Hepatocyte (in vitro differentiated cells): ENCODE data around the gene ZER1. TPM values are rescaled to one million over a fixed set of nuclear protein-coding genes. Genes with fewer than 3 reads are reported as not detected.

Source experiments
- DNase-seq: peaks from one replicate; pipeline ENCODE4 v3.0.0-alpha.2; 2016; ENCODE audit warnings: low spot score
- H2AFZ ChIP-seq: fragments of 200-600 bp; sonication (generic); 2 replicates; pipeline ENCODE4 v1.6.0; 2016; ENCODE audit warnings: antibody characterized with exemption, mild to moderate bottlenecking
- H3K27ac ChIP-seq: fragments of 200-600 bp; sonication (generic); 2 replicates; pipeline ENCODE4 v1.5.1; 2016; ENCODE audit warnings: mild to moderate bottlenecking
- H3K27me3 ChIP-seq: fragments of 200-600 bp; sonication (generic); 2 replicates; pipeline ENCODE4 v1.6.1; 2016
- H3K36me3 ChIP-seq: fragments of 200-600 bp; sonication (generic); replicated peaks from 2 replicates; pipeline ENCODE4 v1.5.1; 2016; ENCODE audit warnings: low read depth; ENCODE audit not compliant: insufficient read depth
- H3K4me1 ChIP-seq: fragments of 200-600 bp; sonication (generic); 2 replicates; pipeline ENCODE4 v1.5.1; 2016; ENCODE audit warnings: mild to moderate bottlenecking, moderate library complexity; ENCODE audit not compliant: insufficient read depth
- H3K4me2 ChIP-seq: fragments of 200-600 bp; sonication (generic); 2 replicates; pipeline ENCODE4 v1.6.0; 2016
- H3K4me3 ChIP-seq: fragments of 200-600 bp; sonication (generic); 2 replicates; pipeline ENCODE4 v1.5.1; 2016; ENCODE audit warnings: mild to moderate bottlenecking
- H3K79me2 ChIP-seq: fragments of 200-600 bp; sonication (generic); 2 replicates; pipeline ENCODE4 v1.6.0; 2017; ENCODE audit warnings: mild to moderate bottlenecking
- H3K9me2 ChIP-seq: fragments of 200-600 bp; sonication (generic); replicated peaks from 2 replicates; pipeline ENCODE4 v1.6.0; 2017; ENCODE audit warnings: mild to moderate bottlenecking; ENCODE audit not compliant: insufficient read depth
- H3K9me3 ChIP-seq: fragments of 200-600 bp; sonication (generic); 2 replicates; pipeline ENCODE4 v1.5.1; 2016; ENCODE audit warnings: low read depth, mild to moderate bottlenecking
- H4K20me1 ChIP-seq: fragments of 200-600 bp; sonication (generic); 2 replicates; pipeline ENCODE4 v1.6.0; 2016; ENCODE audit warnings: mild to moderate bottlenecking; ENCODE audit not compliant: insufficient read depth, poor library complexity, severe bottlenecking
- CTCF ChIP-seq: fragments of 200-600 bp; sonication (generic); IDR thresholded peaks from 2 replicates; pipeline ENCODE4 v1.5.1; 2016; ENCODE audit warnings: antibody characterized with exemption, mild to moderate bottlenecking; ENCODE audit not compliant: poor library complexity
- EZH2 ChIP-seq: fragments of 200-600 bp; sonication (generic); IDR thresholded peaks from 2 replicates; pipeline ENCODE4 v1.6.1; 2016; ENCODE audit warnings: antibody characterized with exemption, mild to moderate bottlenecking, borderline replicate concordance
- EZH2phosphoT487 ChIP-seq: fragments of 200-600 bp; sonication (generic); IDR thresholded peaks from one replicate; pipeline ENCODE4 v1.6.1; 2018; ENCODE audit warnings: antibody characterized with exemption, mild to moderate bottlenecking, low read depth, moderate library complexity; ENCODE audit not compliant: unreplicated experiment, severe bottlenecking
- WGBS: methylation state at CpG from one replicate; pipeline ENCODE4 v1.1.6; 2016; ENCODE audit warnings: low lambda C conversion rate; ENCODE audit errors: missing lambda C conversion rate; 5-methylcytosine and 5-hydroxymethylcytosine counted together
- polyA plus RNA-seq: library from polyadenylated mRNA; unstranded; fragments of >200 nt; fragmentation: Nextera tagmentation; extraction: Ambion mirVana; gene quantifications from 2 replicates; pipeline ENCODE4 v1.2.1, GENCODE V29; 2016
- total RNA-seq: library from RNA; depleted of rRNA; stranded (reverse); fragments of >200 nt; gene quantifications from 2 replicates; pipeline ENCODE4 v1.2.3, GENCODE V29; 2014

Gene ZER1
- total and polyA plus RNA-seq, 2 experiments from 2014 or later, result 24.4 to 38.9 TPM

- Histone ChIP-seq H3K4me1 (no peaks in the 10 kb centered on the region), H4K20me1 (no peaks in the 10 kb centered on the region), H3K27me3 (no peaks in the 10 kb centered on the region), H2AFZ (no peak overlapping the region), H3K4me2 (no peak overlapping the region), H3K27ac (no peak overlapping the region), H3K79me2 (no peaks in the 10 kb centered on the region), H3K4me3 (no peak overlapping the region), H3K9me2 (no peaks in the 10 kb centered on the region), H3K36me3 (no peaks in the 10 kb centered on the region), H3K9me3 (no peaks in the 10 kb centered on the region)
- TF ChIP-seq CTCF (no peak), EZH2 (no peak), EZH2phosphoT487 (no peak)
- DNase-seq, result no peak
- 84% methylated on average over 20 of the region's 20 CpGs for WGBS
Measured at GRCh38 chr9:128742401-128742800, 29.3 kb downstream of the ZER1 start.

GRCh38 chr9:128735373-128735772 is 36.4 kb downstream of the ZER1 start:
- no peak for TF ChIP-seq EZH2
- TF ChIP-seq EZH2phosphoT487, result no peak
- no peak for TF ChIP-seq CTCF
- H3K36me3 ChIP-seq, result no peaks in the 10 kb centered on the region
- no peaks in the 10 kb centered on the region for H3K79me2 ChIP-seq
- whole genome bisulfite sequencing, result 85% methylated on average over 2 of the region's 2 CpGs
- no peak overlapping the region for H3K27ac ChIP-seq
- no peaks in the 10 kb centered on the region for H3K9me3 ChIP-seq
- no peak for DNase-seq
- no peaks in the 10 kb centered on the region for H3K27me3 ChIP-seq
- no peaks in the 10 kb centered on the region for H4K20me1 ChIP-seq
- no peak overlapping the region for H3K4me2 ChIP-seq
- H3K4me3 ChIP-seq, result no peak overlapping the region
- no peaks in the 10 kb centered on the region for H3K9me2 ChIP-seq
- H3K4me1 ChIP-seq, result no peaks in the 10 kb centered on the region
- H2AFZ ChIP-seq, result no peak overlapping the region

GRCh38 chr9:128733256-128733655 is 38.5 kb downstream of the ZER1 start:
- Histone ChIP-seq H3K4me1 (no peaks in the 10 kb centered on the region), H3K36me3 (no peaks in the 10 kb centered on the region), H3K9me3 (no peaks in the 10 kb centered on the region), H3K27ac (peak overlapping the region; percentile 50), H2AFZ (peak overlapping the region; percentile 95), H3K27me3 (no peaks in the 10 kb centered on the region), H3K4me3 (no peak overlapping the region), H4K20me1 (no peaks in the 10 kb centered on the region), H3K4me2 (peak overlapping the region; percentile 69), H3K9me2 (no peaks in the 10 kb centered on the region), H3K79me2 (no peaks in the 10 kb centered on the region)
- no peak for TF ChIP-seq EZH2
- peak; percentile 77 for TF ChIP-seq CTCF
- DNase-seq, result peak; percentile 90
- 12% methylated on average over 9 of the region's 9 CpGs for WGBS

- Histone ChIP-seq H3K79me2 (no peaks in the 10 kb centered on the region), H3K4me3 (no peak overlapping the region), H3K4me2 (no peak overlapping the region), H2AFZ (no peak overlapping the region), H3K27ac (no peak overlapping the region), H3K27me3 (no peaks in the 10 kb centered on the region), H3K9me2 (no peaks in the 10 kb centered on the region), H3K9me3 (no peaks in the 10 kb centered on the region), H3K36me3 (no peaks in the 10 kb centered on the region), H3K4me1 (no peaks in the 10 kb centered on the region), H4K20me1 (no peaks in the 10 kb centered on the region)
- 92% methylated on average over 13 of the region's 13 CpGs for WGBS
- no peak for DNase-seq
- TF ChIP-seq EZH2 (no peak), EZH2phosphoT487 (no peak), CTCF (no peak)
Measured at GRCh38 chr9:128732576-128732975, 39.2 kb downstream of the ZER1 start.
